Measurements from ENCODE around the gene PCDHB8. TPM values are rescaled to one million over a fixed set of nuclear protein-coding genes. Genes with fewer than 3 reads are reported as not detected.
"Not testable (repeated sequence)": the region's sequence is repeated elsewhere in the genome, so short reads cannot be mapped to it uniquely, and the experiment has no call there.

PCDHB8 gene
- polyA plus RNA-seq (2013, experiment 1 of 2) = 0.28 TPM
- polyA plus RNA-seq (2013, experiment 2 of 2) = 0.25 TPM

DNA sequence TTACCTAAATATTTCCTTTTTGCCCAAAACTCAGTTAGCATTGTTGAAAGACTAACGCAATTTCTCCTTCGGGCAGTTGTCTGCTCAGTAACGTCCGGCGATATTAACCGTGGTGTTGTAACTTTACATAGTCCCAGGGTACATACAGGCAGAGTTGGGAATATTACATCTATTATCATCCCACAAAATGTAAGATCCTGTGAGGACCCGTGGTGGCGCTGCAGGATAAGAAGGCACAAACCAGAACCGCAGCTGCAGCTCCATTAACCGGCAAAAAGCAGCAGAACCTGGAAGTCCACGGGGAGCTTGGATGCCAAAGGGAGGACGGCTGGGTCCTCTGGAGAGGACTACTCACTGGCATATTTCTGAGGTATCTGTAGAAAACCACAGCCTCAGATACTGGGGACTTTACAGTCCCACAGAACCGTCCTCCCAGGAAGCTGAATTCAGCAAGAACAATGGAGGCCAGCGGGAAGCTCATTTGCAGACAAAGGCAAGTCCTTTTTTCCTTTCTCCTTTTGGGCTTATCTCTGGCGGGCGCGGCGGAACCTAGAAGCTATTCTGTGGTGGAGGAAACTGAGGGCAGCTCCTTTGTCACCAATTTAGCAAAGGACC is at the start of gene PCDHB8:
Gene PCDHB8 (plus strand): TSS at position 214 of the 615 bp plus-strand sequence. CDS start 245 bp downstream, at position 459.
- H3K4me1 ChIP-seq (ENCODE audit: control insufficient read depth, insufficient read depth, low read depth, low read length); H3K27ac ChIP-seq (ENCODE audit: low read length, poor library complexity, severe bottlenecking): not testable (repeated sequence)

DNA sequence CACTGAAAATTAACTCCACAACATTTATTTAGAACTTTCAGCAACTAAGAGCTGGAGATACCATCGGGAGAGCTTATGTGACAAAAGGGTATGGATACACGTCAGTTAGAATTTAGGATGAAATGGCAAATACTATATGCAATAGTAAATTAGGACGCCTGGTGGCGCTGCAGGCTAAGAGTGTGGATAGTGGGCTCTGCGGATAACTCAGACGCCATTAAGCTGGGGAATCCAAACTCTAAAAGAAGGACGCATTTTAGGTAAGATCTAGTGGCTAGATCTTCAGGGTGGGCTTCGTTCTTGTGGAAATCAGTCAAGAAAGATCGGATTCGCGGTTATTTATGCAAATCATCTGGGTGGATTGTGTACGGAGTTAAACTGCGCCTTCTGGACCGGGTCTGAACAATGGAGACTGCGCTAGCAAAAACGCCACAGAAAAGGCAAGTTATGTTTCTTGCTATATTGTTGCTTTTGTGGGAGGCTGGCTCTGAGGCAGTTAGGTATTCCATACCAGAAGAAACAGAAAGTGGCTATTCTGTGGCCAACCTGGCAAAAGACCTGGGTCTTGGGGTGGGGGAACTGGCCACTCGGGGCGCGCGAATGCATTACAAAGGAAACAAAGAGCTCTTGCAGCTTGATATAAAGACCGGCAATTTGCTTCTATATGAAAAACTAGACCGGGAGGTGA is 42.4 kb upstream of the PCDHB8 start, which contains the start of gene PCDHB5:
Gene PCDHB5 (plus strand): TSS at position 177 of the 688 bp plus-strand sequence. CDS start 229 bp downstream, at position 406.
- Histone ChIP-seq H4K91ac (ENCODE audit: low read length) (no peak within 1 kb of the TSS), H3K9me3 (ENCODE audit: control insufficient read depth, low read length) (peaks cover 64% of the 10 kb centered on the region), H2BK5ac (ENCODE audit: low read depth, low read length, poor library complexity, severe bottlenecking) (no peak within 1 kb of the TSS), H3K4ac (ENCODE audit: low read depth in 1 of 2, low read length in 2 of 2) (peak within 1 kb of the TSS in 1 of 2 experiments; percentile 26), H3K18ac (ENCODE audit: low read depth in 1 of 2, low read length in 2 of 2) (peak within 1 kb of the TSS in 1 of 2 experiments; percentile 4), H2BK12ac (ENCODE audit: low read length in 2 of 2) (no peak within 1 kb of the TSS), H3K79me1 (replicated peaks; ENCODE audit: low read length, poor library complexity, severe bottlenecking) (peaks cover 1% of the 10 kb centered on the region), H3K23ac (ENCODE audit: low read length in 2 of 2) (no peak within 1 kb of the TSS), H3K27me3 (ENCODE audit: control insufficient read depth in 1 of 2, insufficient read depth in 1 of 2, low read length in 2 of 2) (no peaks in the 10 kb centered on the region), H3K14ac (ENCODE audit: low read length in 2 of 2) (no peak within 1 kb of the TSS), H3K27ac (ENCODE audit: low read length, poor library complexity, severe bottlenecking) (no peak within 1 kb of the TSS), H3K9ac (ENCODE audit: low read length) (peak within 1 kb of the TSS; percentile 64), H3K4me1 (ENCODE audit: control insufficient read depth, insufficient read depth, low read depth, low read length) (no peaks in the 10 kb centered on the region), H2BK120ac (ENCODE audit: low read depth, low read length) (no peak within 1 kb of the TSS), H2BK15ac (ENCODE audit: low read depth, poor library complexity, severe bottlenecking) (no peak within 1 kb of the TSS), H3K4me3 (ENCODE audit: insufficient read depth in 1 of 2, low read depth in 1 of 2, low read length in 2 of 2) (peak within 1 kb of the TSS; percentile 2 to 33), H2AFZ (ENCODE audit: low read depth, low read length) (no peak within 1 kb of the TSS), H2AK5ac (ENCODE audit: low read length, severe bottlenecking) (no peak within 1 kb of the TSS), H3K36me3 (ENCODE audit: control insufficient read depth in 1 of 2, insufficient read depth in 2 of 2, low read depth in 1 of 2, low read length in 2 of 2) (peaks cover 0 to 14% of the 10 kb centered on the region in 2 experiments), H4K8ac (ENCODE audit: low read length) (no peak within 1 kb of the TSS), H3K4me2 (ENCODE audit: low read length, poor library complexity, severe bottlenecking) (no peak within 1 kb of the TSS)
- 34% methylated on average over 22 of the region's 22 CpGs for WGBS
- DNase-seq = peak; percentile 67

More for the DNA sequence above, at the start of gene PCDHB8:
- not testable (repeated sequence) for H3K18ac ChIP-seq (ENCODE audit: low read depth in 1 of 2, low read length in 2 of 2); H3K23ac ChIP-seq (ENCODE audit: low read length in 2 of 2); H4K91ac ChIP-seq (ENCODE audit: low read length); H3K14ac ChIP-seq (ENCODE audit: low read length in 2 of 2); H2AFZ ChIP-seq (ENCODE audit: low read depth, low read length); H2BK120ac ChIP-seq (ENCODE audit: low read depth, low read length); DNase-seq; H3K4me3 ChIP-seq (ENCODE audit: insufficient read depth in 1 of 2, low read depth in 1 of 2, low read length in 2 of 2); H3K36me3 ChIP-seq (ENCODE audit: control insufficient read depth in 1 of 2, insufficient read depth in 2 of 2, low read depth in 1 of 2, low read length in 2 of 2); H2AK5ac ChIP-seq (ENCODE audit: low read length, severe bottlenecking); H3K4ac ChIP-seq (ENCODE audit: low read depth in 1 of 2, low read length in 2 of 2); H3K4me2 ChIP-seq (ENCODE audit: low read length, poor library complexity, severe bottlenecking); H3K79me1 ChIP-seq (replicated peaks; ENCODE audit: low read length, poor library complexity, severe bottlenecking); H3K9ac ChIP-seq (ENCODE audit: low read length); H3K27me3 ChIP-seq (ENCODE audit: control insufficient read depth in 1 of 2, insufficient read depth in 1 of 2, low read length in 2 of 2); H4K8ac ChIP-seq (ENCODE audit: low read length); H2BK5ac ChIP-seq (ENCODE audit: low read depth, low read length, poor library complexity, severe bottlenecking); H2BK12ac ChIP-seq (ENCODE audit: low read length in 2 of 2); H2BK15ac ChIP-seq (ENCODE audit: low read depth, poor library complexity, severe bottlenecking)
- peaks cover 70% of the 10 kb centered on the region for H3K9me3 ChIP-seq (ENCODE audit: control insufficient read depth, low read length)
- WGBS = 78% methylated on average over 11 of the region's 18 CpGs

DNA sequence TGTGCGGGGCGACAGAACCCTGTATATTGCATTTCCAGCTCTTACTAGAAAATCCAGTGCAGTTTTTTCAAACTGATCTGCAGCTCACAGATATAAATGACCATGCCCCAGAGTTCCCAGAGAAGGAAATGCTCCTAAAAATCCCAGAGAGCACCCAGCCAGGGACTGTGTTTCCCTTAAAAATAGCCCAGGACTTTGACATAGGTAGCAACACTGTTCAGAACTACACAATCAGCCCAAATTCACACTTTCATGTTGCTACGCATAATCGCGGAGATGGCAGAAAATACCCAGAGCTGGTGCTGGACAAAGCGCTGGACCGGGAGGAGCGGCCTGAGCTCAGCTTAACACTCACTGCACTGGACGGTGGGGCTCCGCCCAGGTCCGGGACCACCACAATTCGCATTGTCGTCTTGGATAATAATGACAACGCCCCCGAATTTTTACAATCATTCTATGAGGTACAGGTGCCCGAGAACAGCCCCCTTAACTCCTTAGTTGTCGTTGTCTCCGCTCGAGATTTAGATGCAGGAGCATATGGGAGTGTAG is 41.8 kb upstream of the PCDHB8 start:
- Histone ChIP-seq H3K9me3 (ENCODE audit: control insufficient read depth, low read length) (peaks cover 65% of the 10 kb centered on the region), H3K18ac (ENCODE audit: low read depth in 1 of 2, low read length in 2 of 2) (no peak overlapping the region), H2BK5ac (ENCODE audit: low read depth, low read length, poor library complexity, severe bottlenecking) (no peak overlapping the region), H2BK120ac (ENCODE audit: low read depth, low read length) (no peak overlapping the region), H3K14ac (ENCODE audit: low read length in 2 of 2) (no peak overlapping the region), H3K4ac (ENCODE audit: low read depth in 1 of 2, low read length in 2 of 2) (peak overlapping the region in 1 of 2 experiments; percentile 26), H4K91ac (ENCODE audit: low read length) (no peak overlapping the region), H3K27ac (ENCODE audit: low read length, poor library complexity, severe bottlenecking) (no peak overlapping the region), H3K27me3 (ENCODE audit: control insufficient read depth in 1 of 2, insufficient read depth in 1 of 2, low read length in 2 of 2) (no peaks in the 10 kb centered on the region), H2BK15ac (ENCODE audit: low read depth, poor library complexity, severe bottlenecking) (no peak overlapping the region), H2BK12ac (ENCODE audit: low read length in 2 of 2) (no peak overlapping the region), H3K23ac (ENCODE audit: low read length in 2 of 2) (no peak overlapping the region), H3K79me1 (replicated peaks; ENCODE audit: low read length, poor library complexity, severe bottlenecking) (peaks cover 1% of the 10 kb centered on the region), H3K9ac (ENCODE audit: low read length) (no peak overlapping the region), H3K36me3 (ENCODE audit: control insufficient read depth in 1 of 2, insufficient read depth in 2 of 2, low read depth in 1 of 2, low read length in 2 of 2) (peaks cover 0 to 14% of the 10 kb centered on the region in 2 experiments), H3K4me2 (ENCODE audit: low read length, poor library complexity, severe bottlenecking) (no peak overlapping the region), H2AK5ac (ENCODE audit: low read length, severe bottlenecking) (no peak overlapping the region), H2AFZ (ENCODE audit: low read depth, low read length) (no peak overlapping the region), H3K4me3 (ENCODE audit: insufficient read depth in 1 of 2, low read depth in 1 of 2, low read length in 2 of 2) (peak overlapping the region in 1 of 2 experiments; percentile 30), H4K8ac (ENCODE audit: low read length) (no peak overlapping the region), H3K4me1 (ENCODE audit: control insufficient read depth, insufficient read depth, low read depth, low read length) (no peaks in the 10 kb centered on the region)
- no peak for DNase-seq
- 75% methylated on average over 19 of the region's 19 CpGs for WGBS

- Histone ChIP-seq H3K9me3 (ENCODE audit: control insufficient read depth, low read length) (peaks cover 54% of the 10 kb centered on the region), H3K36me3 (ENCODE audit: control insufficient read depth in 1 of 2, insufficient read depth in 2 of 2, low read depth in 1 of 2, low read length in 2 of 2) (peaks cover 0 to 14% of the 10 kb centered on the region in 2 experiments)
- H2BK12ac ChIP-seq (ENCODE audit: low read length in 2 of 2); H4K91ac ChIP-seq (ENCODE audit: low read length); H4K8ac ChIP-seq (ENCODE audit: low read length); H3K4me3 ChIP-seq (ENCODE audit: insufficient read depth in 1 of 2, low read depth in 1 of 2, low read length in 2 of 2); H3K4ac ChIP-seq (ENCODE audit: low read depth in 1 of 2, low read length in 2 of 2); H2AFZ ChIP-seq (ENCODE audit: low read depth, low read length); DNase-seq; H3K9ac ChIP-seq (ENCODE audit: low read length); H3K14ac ChIP-seq (ENCODE audit: low read length in 2 of 2); H3K79me1 ChIP-seq (replicated peaks; ENCODE audit: low read length, poor library complexity, severe bottlenecking); H3K4me1 ChIP-seq (ENCODE audit: control insufficient read depth, insufficient read depth, low read depth, low read length); H3K27me3 ChIP-seq (ENCODE audit: control insufficient read depth in 1 of 2, insufficient read depth in 1 of 2, low read length in 2 of 2); H3K4me2 ChIP-seq (ENCODE audit: low read length, poor library complexity, severe bottlenecking); H2BK120ac ChIP-seq (ENCODE audit: low read depth, low read length); H3K23ac ChIP-seq (ENCODE audit: low read length in 2 of 2); H2BK15ac ChIP-seq (ENCODE audit: low read depth, poor library complexity, severe bottlenecking); H3K18ac ChIP-seq (ENCODE audit: low read depth in 1 of 2, low read length in 2 of 2); H2BK5ac ChIP-seq (ENCODE audit: low read depth, low read length, poor library complexity, severe bottlenecking); H3K27ac ChIP-seq (ENCODE audit: low read length, poor library complexity, severe bottlenecking); H2AK5ac ChIP-seq (ENCODE audit: low read length, severe bottlenecking): not testable (repeated sequence)
- 97% methylated on average over 28 of the region's 34 CpGs for WGBS
Observed at GRCh38 chr5:141137346-141137745, 40.2 kb upstream of the PCDHB8 start.
